HepG2 (cell line): ENCODE measurements around the gene ARHGAP30. TPM values are rescaled to one million over a fixed set of nuclear protein-coding genes. Genes with fewer than 3 reads are reported as not detected.

Source experiments
- DMAP1 ChIP-seq: IDR thresholded peaks from 2 replicates; pipeline ENCODE4 v1.6.1; 2016
- ELF1 ChIP-seq: sonication (generic); formaldehyde crosslinking; IDR thresholded peaks from 2 replicates; pipeline ENCODE4 v1.4.0; 2020; ENCODE audit warnings: missing genetic modification reagents
- FOSL1 ChIP-seq: sonication (generic); formaldehyde crosslinking; IDR thresholded peaks from 2 replicates; pipeline ENCODE4 v1.9.0; 2021; ENCODE audit warnings: missing genetic modification reagents, borderline replicate concordance
- HNF4G ChIP-seq, 2 experiments: sonication (generic) in 1 of 2; formaldehyde crosslinking in 1 of 2; IDR thresholded peaks; 2 replicates each; pipeline versions ENCODE4 v1.4.0 to v1.6.1; 2011 to 2020; ENCODE audit warnings: borderline replicate concordance in 2 of 2, low read depth in 2 of 2, mild to moderate bottlenecking in 2 of 2, low read length in 1 of 2, missing genetic modification reagents in 1 of 2, moderate library complexity in 1 of 2
- KDM5B ChIP-seq: sonication (generic); formaldehyde crosslinking; IDR thresholded peaks from 2 replicates; pipeline ENCODE4 v1.4.0; 2020; ENCODE audit warnings: missing genetic modification reagents, mild to moderate bottlenecking, borderline replicate concordance
- MAF1 ChIP-seq: sonication (generic); formaldehyde crosslinking; IDR thresholded peaks from 2 replicates; pipeline ENCODE4 v1.5.0; 2020; ENCODE audit warnings: missing genetic modification reagents, borderline replicate concordance
- MIER2 ChIP-seq: IDR thresholded peaks from 2 replicates; pipeline ENCODE4 v1.6.1; 2016; ENCODE audit warnings: missing biosample characterization, missing genetic modification reagents
- MYC ChIP-seq: sonication (generic); formaldehyde crosslinking; IDR thresholded peaks from 2 replicates; pipeline ENCODE4 v1.9.0; 2021; ENCODE audit warnings: missing genetic modification reagents, borderline replicate concordance
- RXRA ChIP-seq: sonication (generic); formaldehyde crosslinking; IDR thresholded peaks from 2 replicates; pipeline ENCODE4 v1.5.1; 2020; ENCODE audit warnings: missing genetic modification reagents
- SKI ChIP-seq: fragments of 450-650 bp; IDR thresholded peaks from one replicate; pipeline ENCODE4 v1.6.1; 2018; ENCODE audit warnings: mild to moderate bottlenecking; ENCODE audit not compliant: partially characterized antibody
- SP4 ChIP-seq: sonication (generic); formaldehyde crosslinking; IDR thresholded peaks from 2 replicates; pipeline ENCODE4 v1.8.1; 2023; ENCODE audit warnings: mild to moderate bottlenecking, missing genetic modification reagents
- TARDBP ChIP-seq: sonication (generic); formaldehyde crosslinking; IDR thresholded peaks from 2 replicates; pipeline ENCODE4 v1.8.0; 2022; ENCODE audit warnings: mild to moderate bottlenecking, missing genetic modification reagents
- TBX3 ChIP-seq: fragments of 450-650 bp; IDR thresholded peaks from 2 replicates; pipeline ENCODE4 v1.6.1; 2017; ENCODE audit warnings: antibody characterized with exemption, mild to moderate bottlenecking, inconsistent platforms, borderline replicate concordance
- TRIM24 ChIP-seq: sonication (generic); formaldehyde crosslinking; IDR thresholded peaks from 2 replicates; pipeline ENCODE4 v1.8.0; 2022; ENCODE audit warnings: mild to moderate bottlenecking, missing genetic modification reagents
- ZBTB3 ChIP-seq: sonication (generic); formaldehyde crosslinking; IDR thresholded peaks from 2 replicates; pipeline ENCODE4 v1.4.0; 2020; ENCODE audit warnings: low read depth, mild to moderate bottlenecking, moderate library complexity, missing genetic modification reagents, borderline replicate concordance
- ZFP36 ChIP-seq: fragments of 150-350 bp; IDR thresholded peaks from 2 replicates; pipeline ENCODE4 v1.6.1; 2018; ENCODE audit warnings: borderline replicate concordance, low read length, low read depth; ENCODE audit not compliant: partially characterized antibody
- ZNF260 ChIP-seq: sonication (generic); formaldehyde crosslinking; IDR thresholded peaks from 2 replicates; pipeline ENCODE4 v1.4.0; 2020; ENCODE audit warnings: missing genetic modification reagents, low read depth, mild to moderate bottlenecking, borderline replicate concordance
- ZNF549 ChIP-seq: sonication (generic); formaldehyde crosslinking; IDR thresholded peaks from 2 replicates; pipeline ENCODE4 v1.5.0; 2020; ENCODE audit warnings: missing genetic modification reagents
- ZNF652 ChIP-seq: IDR thresholded peaks from 2 replicates; pipeline ENCODE4 v1.6.1; 2016; ENCODE audit warnings: low read depth, borderline replicate concordance
- ZNF713 ChIP-seq: sonication (generic); formaldehyde crosslinking; IDR thresholded peaks from 2 replicates; pipeline ENCODE4 v1.4.0; 2020; ENCODE audit warnings: mild to moderate bottlenecking, missing genetic modification reagents
- ZNF781 ChIP-seq: sonication (generic); formaldehyde crosslinking; IDR thresholded peaks from 2 replicates; pipeline ENCODE4 v1.5.1; 2020; ENCODE audit warnings: borderline replicate concordance, mild to moderate bottlenecking, missing genetic modification reagents; ENCODE audit errors: not compliant biosample characterization
- ZNF816 ChIP-seq: sonication (generic); formaldehyde crosslinking; IDR thresholded peaks from 2 replicates; pipeline ENCODE4 v1.8.0; 2022; ENCODE audit warnings: missing genetic modification reagents, mild to moderate bottlenecking, borderline replicate concordance
- polyA plus RNA-seq, 8 experiments: library from polyadenylated mRNA; depleted of rRNA in 3 of 8; stranded (reverse) in 7 of 8; unstranded in 1 of 8; fragments of >200 nt; fragmentation: Illumina TruSeq in 4 of 8; extraction: Trizol in 4 of 8; gene quantifications; 2 replicates each; pipeline versions ENCODE4 v1.2.1 to v1.2.3, GENCODE V29; 2011 to 2016; ENCODE audit warnings: low read depth in 4 of 8, missing spikeins in 1 of 8, mixed read lengths in 1 of 8; ENCODE audit not compliant: insufficient read depth in 1 of 8
- total RNA-seq, 5 experiments: library from RNA; depleted of rRNA; stranded (reverse); fragments of >200 nt; fragmentation: Illumina TruSeq; extraction: Trizol; gene quantifications; 2 replicates each; pipeline ENCODE4 v1.2.3, GENCODE V29; 2016; ENCODE audit warnings: low read depth in 1 of 5
- TF ChIP-seq, protein P1 (sequence below): IDR thresholded peaks from 2 replicates; pipeline ENCODE4 v1.6.1; 2016; ENCODE audit warnings: missing compliant biosample characterization, missing genetic modification reagents, borderline replicate concordance
- TF ChIP-seq, protein P2 (sequence below): sonication (generic); formaldehyde crosslinking; IDR thresholded peaks from 2 replicates; pipeline ENCODE4 v1.8.0; 2022; ENCODE audit warnings: mild to moderate bottlenecking, missing genetic modification reagents, moderate library complexity
- TF ChIP-seq, protein P3 (sequence below): sonication (generic); formaldehyde crosslinking; IDR thresholded peaks from 2 replicates; pipeline ENCODE4 v1.8.0; 2022; ENCODE audit warnings: missing genetic modification reagents, low read depth, mild to moderate bottlenecking, borderline replicate concordance
- TF ChIP-seq, protein P4 (sequence below): sonication (generic); formaldehyde crosslinking; IDR thresholded peaks from 2 replicates; pipeline ENCODE4 v1.8.0; 2022; ENCODE audit warnings: missing genetic modification reagents, mild to moderate bottlenecking, inconsistent platforms, borderline replicate concordance

The ARHGAP30 gene
- total and polyA plus RNA-seq, 2 of the 13 experiments (the other 11 are each of a cell fraction or from before 2014, with no cell fraction given): 0.13 to 0.20 TPM

DNA sequence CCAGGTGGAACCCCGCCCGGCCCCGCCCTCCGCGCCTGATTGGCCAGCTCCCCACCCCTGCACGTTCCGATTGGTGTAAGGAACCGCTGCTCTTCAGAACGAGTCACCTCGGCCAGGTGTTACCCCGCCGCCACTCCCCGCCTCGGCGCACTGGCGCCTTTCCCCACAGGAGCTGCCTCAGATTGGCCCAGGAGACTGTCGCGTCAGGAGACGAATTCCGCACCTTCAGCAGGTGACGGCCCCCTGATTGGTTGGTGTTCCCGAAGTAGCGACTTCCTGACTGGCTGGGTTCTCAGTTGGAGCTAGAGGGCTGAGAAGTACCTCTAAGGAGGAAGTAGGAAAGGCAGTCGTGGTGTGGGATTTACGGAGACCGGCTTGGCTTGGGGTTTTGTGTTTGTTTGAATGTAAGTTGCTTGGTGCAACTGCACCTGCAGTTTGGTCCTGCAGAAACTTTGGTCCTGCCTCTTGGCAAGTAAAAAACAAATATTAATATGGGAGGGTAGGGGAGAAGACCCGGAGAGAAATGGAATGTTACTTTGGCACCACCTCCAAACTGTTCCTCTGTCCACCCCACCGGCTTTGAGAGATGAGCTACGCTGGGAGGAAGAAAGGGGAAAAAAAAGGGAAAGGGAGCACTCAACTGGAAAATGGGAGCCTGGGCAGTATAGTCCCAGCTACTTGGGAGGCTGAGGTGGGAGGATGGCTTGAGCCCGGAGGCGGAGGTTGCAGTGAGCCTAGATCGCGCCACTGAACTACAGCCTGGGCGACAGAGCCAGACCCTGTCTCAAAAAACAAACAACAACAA is 48.3 kb downstream of the ARHGAP30 start (continued):
- TF ChIP-seq FOSL1: no peak
- no peak for TF ChIP-seq HNF4G (IDR thresholded peaks at IDR 0.05; ENCODE audit: borderline replicate concordance, low read depth, low read length)
- TF ChIP-seq HNF4G (CRISPR knock-in tag; IDR thresholded peaks at IDR 0.05; ENCODE audit: borderline replicate concordance, low read depth): no peak
- TF ChIP-seq ZBTB3 (CRISPR knock-in tag): no peak
- TF ChIP-seq TRIM24 (CRISPR knock-in tag): no peak
- TF ChIP-seq ZNF713 (CRISPR knock-in tag): no peak
- TF ChIP-seq, protein P1, sequence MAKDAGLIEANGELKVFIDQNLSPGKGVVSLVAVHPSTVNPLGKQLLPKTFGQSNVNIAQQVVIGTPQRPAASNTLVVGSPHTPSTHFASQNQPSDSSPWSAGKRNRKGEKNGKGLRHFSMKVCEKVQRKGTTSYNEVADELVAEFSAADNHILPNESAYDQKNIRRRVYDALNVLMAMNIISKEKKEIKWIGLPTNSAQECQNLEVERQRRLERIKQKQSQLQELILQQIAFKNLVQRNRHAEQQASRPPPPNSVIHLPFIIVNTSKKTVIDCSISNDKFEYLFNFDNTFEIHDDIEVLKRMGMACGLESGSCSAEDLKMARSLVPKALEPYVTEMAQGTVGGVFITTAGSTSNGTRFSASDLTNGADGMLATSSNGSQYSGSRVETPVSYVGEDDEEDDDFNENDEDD (CRISPR knock-in tag): peak; percentile 92
- no peak for TF ChIP-seq SKI
- no peak for TF ChIP-seq ZNF260 (CRISPR knock-in tag)
- TF ChIP-seq, protein P2, sequence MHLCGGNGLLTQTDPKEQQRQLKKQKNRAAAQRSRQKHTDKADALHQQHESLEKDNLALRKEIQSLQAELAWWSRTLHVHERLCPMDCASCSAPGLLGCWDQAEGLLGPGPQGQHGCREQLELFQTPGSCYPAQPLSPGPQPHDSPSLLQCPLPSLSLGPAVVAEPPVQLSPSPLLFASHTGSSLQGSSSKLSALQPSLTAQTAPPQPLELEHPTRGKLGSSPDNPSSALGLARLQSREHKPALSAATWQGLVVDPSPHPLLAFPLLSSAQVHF (CRISPR knock-in tag): 0 out of 2 replicates have a peak, but pooled peaks have one; percentile 67
- TF ChIP-seq ZFP36: no peak
- peak; percentile 7; the same call in 1 of the 2 replicates for TF ChIP-seq KDM5B (CRISPR knock-in tag)
- TF ChIP-seq MIER2: 0 out of 2 replicates have a peak, but pooled peaks have one; percentile 37
- 0 out of 2 replicates have a peak, but pooled peaks have one; percentile 34 for TF ChIP-seq ZNF816 (CRISPR knock-in tag)
- peak; percentile 12; the same call in 1 of the 2 replicates for TF ChIP-seq DMAP1 (CRISPR knock-in tag)
- TF ChIP-seq, protein P3, sequence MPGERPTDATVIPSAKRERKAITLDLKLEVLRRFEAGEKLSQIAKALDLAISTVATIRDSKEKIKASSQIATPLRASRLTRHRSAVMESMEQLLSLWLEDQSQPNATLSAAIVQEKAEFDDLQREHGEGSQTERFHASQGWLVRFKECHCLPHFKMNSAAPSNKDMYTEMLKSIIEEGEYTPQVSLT: no peak
- peak; percentile 83 for TF ChIP-seq ELF1 (CRISPR knock-in tag)
- TF ChIP-seq ZNF781 (CRISPR knock-in tag): no peak
- TF ChIP-seq RXRA (CRISPR knock-in tag): no peak
- peak; percentile 87 for TF ChIP-seq TBX3
- no peak for TF ChIP-seq TARDBP (CRISPR knock-in tag)
- TF ChIP-seq ZNF549: no peak
- TF ChIP-seq SP4: peak; percentile 47; the same call in 1 of the 2 replicates
- TF ChIP-seq MYC: peak; percentile 53
- TF ChIP-seq MAF1 (CRISPR knock-in tag): 0 out of 2 replicates have a peak, but pooled peaks have one; percentile 36
- 0 out of 2 replicates have a peak, but pooled peaks have one; percentile 18 for TF ChIP-seq ZNF652 (CRISPR knock-in tag)
- TF ChIP-seq, protein P4, sequence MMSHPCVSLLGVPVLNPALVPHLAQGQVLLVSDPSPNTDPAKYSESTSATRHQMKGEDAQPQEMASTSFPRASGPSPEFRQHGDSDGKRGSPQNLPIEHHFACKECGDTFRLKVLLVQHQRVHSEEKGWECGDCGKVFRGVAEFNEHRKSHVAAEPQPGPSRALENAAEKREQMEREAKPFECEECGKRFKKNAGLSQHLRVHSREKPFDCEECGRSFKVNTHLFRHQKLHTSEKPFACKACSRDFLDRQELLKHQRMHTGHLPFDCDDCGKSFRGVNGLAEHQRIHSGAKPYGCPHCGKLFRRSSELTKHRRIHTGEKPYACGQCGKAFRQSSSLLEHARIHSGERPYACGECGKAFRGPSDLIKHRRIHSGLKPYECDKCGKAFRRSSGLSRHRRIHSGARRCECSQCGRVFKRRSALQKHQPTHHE (CRISPR knock-in tag): no peak
